ENCODE measurements around the gene DIDO1.

- TF ChIP-seq, protein P1, sequence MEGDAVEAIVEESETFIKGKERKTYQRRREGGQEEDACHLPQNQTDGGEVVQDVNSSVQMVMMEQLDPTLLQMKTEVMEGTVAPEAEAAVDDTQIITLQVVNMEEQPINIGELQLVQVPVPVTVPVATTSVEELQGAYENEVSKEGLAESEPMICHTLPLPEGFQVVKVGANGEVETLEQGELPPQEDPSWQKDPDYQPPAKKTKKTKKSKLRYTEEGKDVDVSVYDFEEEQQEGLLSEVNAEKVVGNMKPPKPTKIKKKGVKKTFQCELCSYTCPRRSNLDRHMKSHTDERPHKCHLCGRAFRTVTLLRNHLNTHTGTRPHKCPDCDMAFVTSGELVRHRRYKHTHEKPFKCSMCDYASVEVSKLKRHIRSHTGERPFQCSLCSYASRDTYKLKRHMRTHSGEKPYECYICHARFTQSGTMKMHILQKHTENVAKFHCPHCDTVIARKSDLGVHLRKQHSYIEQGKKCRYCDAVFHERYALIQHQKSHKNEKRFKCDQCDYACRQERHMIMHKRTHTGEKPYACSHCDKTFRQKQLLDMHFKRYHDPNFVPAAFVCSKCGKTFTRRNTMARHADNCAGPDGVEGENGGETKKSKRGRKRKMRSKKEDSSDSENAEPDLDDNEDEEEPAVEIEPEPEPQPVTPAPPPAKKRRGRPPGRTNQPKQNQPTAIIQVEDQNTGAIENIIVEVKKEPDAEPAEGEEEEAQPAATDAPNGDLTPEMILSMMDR (IDR thresholded peaks at IDR 0.05) = no peak
- TF ChIP-seq POLR2A (IDR thresholded peaks at IDR 0.05) = no peak
- TF ChIP-seq POLR2AphosphoS5 (IDR thresholded peaks at IDR 0.05) = no peak
Measured at GRCh38 chr20:62885046-62885895, 41.0 kb downstream of the DIDO1 start.
